Stimulated activated CD4-positive, alpha-beta T cell treated with anti-CD3 and anti-CD28 coated beads, Interleukin-4, amount 100 ng/mL, for 1 hour (primary cell): Measurements from ENCODE around the gene MRPS6.

Experiments used
- DNase-seq: peaks from one replicate; pipeline ENCODE4 v3.0.0-alpha.2; 2020

The MRPS6 gene

GRCh38 chr21:34072145-34073031, 990 bp upstream of the MRPS6 start:
- no peak for DNase-seq

GRCh38 chr21:34073749-34074282, 438 bp downstream of the MRPS6 start:
- DNase-seq: peak; percentile 55

GRCh38 chr21:34074283-34075090, 1.1 kb downstream of the MRPS6 start:
- peak; percentile 20 for DNase-seq

- no peak for DNase-seq
Measured at GRCh38 chr21:34075091-34075425, 1.7 kb downstream of the MRPS6 start.

- no peak for DNase-seq
Measured at GRCh38 chr21:34075760-34076660, 2.6 kb downstream of the MRPS6 start.

GRCh38 chr21:34076835-34077234, 3.5 kb downstream of the MRPS6 start:
- no peak for DNase-seq

- DNase-seq: no peak
Measured at GRCh38 chr21:34077888-34078287, 4.5 kb downstream of the MRPS6 start.

- DNase-seq: no peak
Measured at GRCh38 chr21:34078915-34079314, 5.5 kb downstream of the MRPS6 start.

GRCh38 chr21:34080710-34081109, 7.3 kb downstream of the MRPS6 start:
- no peak for DNase-seq

GRCh38 chr21:34082769-34083168, 9.4 kb downstream of the MRPS6 start:
- DNase-seq: no peak

GRCh38 chr21:34083357-34083756, 10.0 kb downstream of the MRPS6 start:
- no peak for DNase-seq

- DNase-seq: no peak
Measured at GRCh38 chr21:34085129-34085528, 11.8 kb downstream of the MRPS6 start.

GRCh38 chr21:34086887-34087306, 13.5 kb downstream of the MRPS6 start:
- DNase-seq: no peak

GRCh38 chr21:34088752-34089151, 15.4 kb downstream of the MRPS6 start:
- DNase-seq: no peak

- no peak for DNase-seq
Measured at GRCh38 chr21:34091032-34091431, 17.7 kb downstream of the MRPS6 start.

- DNase-seq: no peak
Measured at GRCh38 chr21:34091607-34092006, 18.2 kb downstream of the MRPS6 start.

- no peak for DNase-seq
Measured at GRCh38 chr21:34092262-34092921, 19.0 kb downstream of the MRPS6 start.

- DNase-seq: no peak
Measured at GRCh38 chr21:34093083-34093482, 19.7 kb downstream of the MRPS6 start.

- no peak for DNase-seq
Measured at GRCh38 chr21:34094949-34095348, 21.6 kb downstream of the MRPS6 start.

- DNase-seq: no peak
Measured at GRCh38 chr21:34097442-34097841, 24.1 kb downstream of the MRPS6 start.

GRCh38 chr21:34100337-34100736, 27.0 kb downstream of the MRPS6 start:
- DNase-seq: no peak

- DNase-seq: no peak
Measured at GRCh38 chr21:34100790-34101189, 27.4 kb downstream of the MRPS6 start.
